ENCODE results near the gene TENM4.
"Not testable (repeated sequence)": the region's sequence is repeated elsewhere in the genome, so short reads cannot be mapped to it uniquely, and the experiment has no call there.

The TENM4 gene

GRCh38 chr11:79199729-79200354, 241.0 kb downstream of the TENM4 start:
- no peak for DNase-seq

- DNase-seq: no peak
Observed at GRCh38 chr11:79198898-79199250, 242.0 kb downstream of the TENM4 start.

GRCh38 chr11:79198203-79198897, 242.5 kb downstream of the TENM4 start:
- no peak for DNase-seq

GRCh38 chr11:79196950-79197349, 243.9 kb downstream of the TENM4 start:
- DNase-seq: no peak

- no peak for DNase-seq
Observed at GRCh38 chr11:79195209-79195608, 245.6 kb downstream of the TENM4 start.

- DNase-seq: no peak
Observed at GRCh38 chr11:79193663-79194310, 247.0 kb downstream of the TENM4 start.

- DNase-seq: no peak
Observed at GRCh38 chr11:79192836-79193235, 248.0 kb downstream of the TENM4 start.

GRCh38 chr11:79191716-79192115, 249.1 kb downstream of the TENM4 start:
- not testable (repeated sequence) for DNase-seq

- DNase-seq: not testable (repeated sequence)
Observed at GRCh38 chr11:79190553-79190952, 250.3 kb downstream of the TENM4 start.

- no peak for DNase-seq
Observed at GRCh38 chr11:79189601-79190000, 251.2 kb downstream of the TENM4 start.

- DNase-seq: no peak
Observed at GRCh38 chr11:79189055-79189454, 251.8 kb downstream of the TENM4 start.

GRCh38 chr11:79186669-79187068, 254.2 kb downstream of the TENM4 start:
- no peak for DNase-seq

GRCh38 chr11:79185351-79185750, 255.5 kb downstream of the TENM4 start:
- no peak for DNase-seq

GRCh38 chr11:79184285-79184684, 256.5 kb downstream of the TENM4 start:
- DNase-seq: no peak

- DNase-seq: no peak
Observed at GRCh38 chr11:79182794-79183193, 258.0 kb downstream of the TENM4 start.

- DNase-seq: no peak
Observed at GRCh38 chr11:79179087-79179486, 261.7 kb downstream of the TENM4 start.

GRCh38 chr11:79174045-79175008, 266.5 kb downstream of the TENM4 start:
- no peak for DNase-seq

GRCh38 chr11:79173615-79174014, 267.2 kb downstream of the TENM4 start:
- no peak for DNase-seq

- no peak for DNase-seq
Observed at GRCh38 chr11:79170321-79170720, 270.5 kb downstream of the TENM4 start.

GRCh38 chr11:79168530-79169110, 272.2 kb downstream of the TENM4 start:
- no peak for DNase-seq

- no peak for DNase-seq
Observed at GRCh38 chr11:79167510-79168188, 273.2 kb downstream of the TENM4 start.

GRCh38 chr11:79165908-79166307, 274.9 kb downstream of the TENM4 start:
- no peak for DNase-seq

All from NCI-H187 (cell line).